ENCODE measurements around the gene RHEB. TPM values are rescaled to one million over a fixed set of nuclear protein-coding genes. Genes with fewer than 3 reads are reported as not detected.

The RHEB gene
- total RNA-seq, 1 donor from 2014 or later, result 225 TPM

DNA sequence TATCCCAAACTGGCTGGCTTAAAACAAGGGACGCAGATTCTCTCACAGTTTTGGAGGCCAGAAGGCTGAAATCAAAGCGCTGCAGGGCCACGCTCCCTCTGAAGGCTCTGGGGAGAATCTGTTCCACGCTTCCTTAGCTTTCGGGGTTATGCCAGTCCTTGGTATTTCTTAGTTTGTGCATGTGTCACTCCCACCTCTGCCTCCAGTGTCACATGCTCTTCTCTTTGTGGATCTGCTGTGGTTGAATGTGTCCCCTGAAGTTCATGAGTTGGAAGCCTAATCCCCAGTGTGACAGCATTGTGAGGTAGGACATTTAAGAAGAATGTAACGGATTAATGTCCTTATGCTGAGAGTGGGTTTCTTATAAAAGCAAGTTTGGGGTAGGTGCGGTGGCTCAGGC, 29.4 kb upstream of the RHEB start:
- Histone ChIP-seq H3K27me3 (no peaks in the 10 kb centered on the region), H3F3A (ENCODE audit: low read depth) (no peaks in the 10 kb centered on the region), H4K20me1 (ENCODE audit: low read depth) (no peaks in the 10 kb centered on the region), H3K27ac (no peak overlapping the region), H3K79me2 (ENCODE audit: low read depth) (no peaks in the 10 kb centered on the region), H3K4me1 (no peaks in the 10 kb centered on the region), H3K9me3 (ENCODE audit: low read depth) (no peaks in the 10 kb centered on the region), H3K9ac (no peak overlapping the region), H2AFZ (replicated peaks) (no peak overlapping the region), H3K4me2 (no peak overlapping the region), H3K4me3 (no peak overlapping the region), H3K36me3 (no peaks in the 10 kb centered on the region)
- Mint-ChIP-seq H3K4me3 (no peak overlapping the region), H3K4me1 (peaks cover 19% of the 10 kb centered on the region), H3K27ac (no peak overlapping the region), H3K9me3 (no peaks in the 10 kb centered on the region), H3K36me3 (no peaks in the 10 kb centered on the region), H3K27me3 (ENCODE audit: insufficient read depth, low read depth) (peaks cover 10% of the 10 kb centered on the region)
- no peak for TF ChIP-seq EZH2phosphoT487 (IDR thresholded peaks at IDR 0.05)
- no peak for TF ChIP-seq EZH2 (IDR thresholded peaks at IDR 0.05)
- TF ChIP-seq, protein P1, sequence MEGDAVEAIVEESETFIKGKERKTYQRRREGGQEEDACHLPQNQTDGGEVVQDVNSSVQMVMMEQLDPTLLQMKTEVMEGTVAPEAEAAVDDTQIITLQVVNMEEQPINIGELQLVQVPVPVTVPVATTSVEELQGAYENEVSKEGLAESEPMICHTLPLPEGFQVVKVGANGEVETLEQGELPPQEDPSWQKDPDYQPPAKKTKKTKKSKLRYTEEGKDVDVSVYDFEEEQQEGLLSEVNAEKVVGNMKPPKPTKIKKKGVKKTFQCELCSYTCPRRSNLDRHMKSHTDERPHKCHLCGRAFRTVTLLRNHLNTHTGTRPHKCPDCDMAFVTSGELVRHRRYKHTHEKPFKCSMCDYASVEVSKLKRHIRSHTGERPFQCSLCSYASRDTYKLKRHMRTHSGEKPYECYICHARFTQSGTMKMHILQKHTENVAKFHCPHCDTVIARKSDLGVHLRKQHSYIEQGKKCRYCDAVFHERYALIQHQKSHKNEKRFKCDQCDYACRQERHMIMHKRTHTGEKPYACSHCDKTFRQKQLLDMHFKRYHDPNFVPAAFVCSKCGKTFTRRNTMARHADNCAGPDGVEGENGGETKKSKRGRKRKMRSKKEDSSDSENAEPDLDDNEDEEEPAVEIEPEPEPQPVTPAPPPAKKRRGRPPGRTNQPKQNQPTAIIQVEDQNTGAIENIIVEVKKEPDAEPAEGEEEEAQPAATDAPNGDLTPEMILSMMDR (IDR thresholded peaks at IDR 0.05), result no peak
- DNase-seq (ENCODE audit: low spot score), result no peak

DNA sequence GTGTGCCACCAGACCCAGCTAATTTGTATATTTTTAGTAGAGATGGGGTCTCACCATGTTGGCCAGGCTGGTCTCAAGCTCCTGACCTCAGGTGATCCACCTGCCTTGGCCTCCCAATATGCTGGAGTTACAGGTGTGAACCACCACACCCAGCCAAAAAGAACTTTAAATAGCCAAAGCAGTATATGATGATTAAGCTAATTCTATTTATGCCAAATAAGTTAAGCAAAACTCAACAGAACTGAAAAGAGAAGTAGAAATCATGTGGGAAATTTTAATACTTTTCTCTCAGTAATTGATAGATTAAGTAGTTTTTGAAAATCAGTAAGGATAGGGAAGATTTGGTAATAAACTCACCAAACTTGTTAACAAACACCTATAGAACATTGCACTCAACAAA, 24.5 kb upstream of the RHEB start:
- no peak overlapping the region for H3K4me3 ChIP-seq
- H4K20me1 ChIP-seq (ENCODE audit: low read depth), result no peaks in the 10 kb centered on the region
- H3K4me2 ChIP-seq, result no peak overlapping the region
- H3K36me3 Mint-ChIP-seq, result no peaks in the 10 kb centered on the region
- no peaks in the 10 kb centered on the region for H3K36me3 ChIP-seq
- H3K9ac ChIP-seq, result no peak overlapping the region
- no peak overlapping the region for H3K27ac ChIP-seq
- H2AFZ ChIP-seq (replicated peaks), result no peak overlapping the region
- no peak overlapping the region for H3K27ac Mint-ChIP-seq
- H3K9me3 Mint-ChIP-seq, result no peaks in the 10 kb centered on the region
- no peaks in the 10 kb centered on the region for H3K79me2 ChIP-seq (ENCODE audit: low read depth)
- TF ChIP-seq EZH2 (IDR thresholded peaks at IDR 0.05) (no peak), EZH2phosphoT487 (IDR thresholded peaks at IDR 0.05) (no peak)
- TF ChIP-seq, protein P1 (IDR thresholded peaks at IDR 0.05), result no peak
- H3K9me3 ChIP-seq (ENCODE audit: low read depth), result no peaks in the 10 kb centered on the region
- peaks cover 7% of the 10 kb centered on the region for H3F3A ChIP-seq (ENCODE audit: low read depth)
- H3K27me3 ChIP-seq, result no peaks in the 10 kb centered on the region
- H3K4me1 Mint-ChIP-seq, result peaks cover 27% of the 10 kb centered on the region
- no peak overlapping the region for H3K4me3 Mint-ChIP-seq
- H3K27me3 Mint-ChIP-seq (ENCODE audit: insufficient read depth, low read depth), result peaks cover 8% of the 10 kb centered on the region
- no peak for DNase-seq (ENCODE audit: low spot score)
- H3K4me1 ChIP-seq, result no peaks in the 10 kb centered on the region

DNA sequence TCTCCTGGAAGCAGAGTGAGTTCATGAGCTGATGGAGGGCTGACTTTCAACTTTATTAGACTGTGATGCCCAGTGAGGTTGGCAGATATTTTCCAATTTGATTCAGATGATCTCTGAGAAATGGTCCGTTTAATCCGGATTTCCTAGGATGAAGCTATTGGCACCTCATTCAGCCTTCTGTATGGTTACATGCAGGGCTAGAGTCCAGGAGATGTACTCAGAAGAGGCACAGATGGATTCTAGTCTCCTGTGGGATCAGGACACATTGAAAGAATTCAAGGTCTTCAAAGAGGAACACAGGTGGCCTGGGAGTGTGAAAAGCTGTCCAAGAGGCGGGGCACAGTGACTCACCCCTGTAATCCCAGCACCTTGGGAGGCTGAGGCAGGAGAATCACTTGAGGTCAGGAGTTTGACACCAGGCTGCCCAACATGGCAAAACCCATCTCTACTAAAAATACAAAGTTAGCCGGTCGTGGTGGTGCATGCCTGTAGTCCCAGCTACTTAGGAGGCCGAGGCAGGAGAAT, 23.0 kb upstream of the RHEB start:
- no peak overlapping the region for H3K4me3 ChIP-seq
- no peaks in the 10 kb centered on the region for H3K9me3 ChIP-seq (ENCODE audit: low read depth)
- Mint-ChIP-seq H3K4me3 (no peak overlapping the region), H3K27me3 (ENCODE audit: insufficient read depth, low read depth) (peaks cover 4% of the 10 kb centered on the region), H3K27ac (peak overlapping the region; percentile 80), H3K36me3 (no peaks in the 10 kb centered on the region), H3K9me3 (no peaks in the 10 kb centered on the region), H3K4me1 (peaks cover 42% of the 10 kb centered on the region)
- no peaks in the 10 kb centered on the region for H3K79me2 ChIP-seq (ENCODE audit: low read depth)
- no peak overlapping the region for H3K9ac ChIP-seq
- H4K20me1 ChIP-seq (ENCODE audit: low read depth), result no peaks in the 10 kb centered on the region
- H3K27me3 ChIP-seq, result no peaks in the 10 kb centered on the region
- peaks cover 8% of the 10 kb centered on the region for H3K4me1 ChIP-seq
- H3F3A ChIP-seq (ENCODE audit: low read depth), result peaks cover 16% of the 10 kb centered on the region
- no peak for DNase-seq (ENCODE audit: low spot score)
- H2AFZ ChIP-seq (replicated peaks), result no peak overlapping the region
- no peaks in the 10 kb centered on the region for H3K36me3 ChIP-seq
- TF ChIP-seq EZH2 (IDR thresholded peaks at IDR 0.05), result no peak
- TF ChIP-seq, protein P1 (IDR thresholded peaks at IDR 0.05), result no peak
- no peak for TF ChIP-seq EZH2phosphoT487 (IDR thresholded peaks at IDR 0.05)
- no peak overlapping the region for H3K4me2 ChIP-seq
- H3K27ac ChIP-seq, result no peak overlapping the region
